NCI-H82 treated with DMSO at 0.1 percent for 48 hours (cell line): Measurements from ENCODE around the gene C9orf57.
"Not testable (repeated sequence)": the region's sequence is repeated elsewhere in the genome, so short reads cannot be mapped to it uniquely, and the experiment has no call there.

ENCODE experiments used
- DNase-seq: peaks from one replicate; lab custom pipeline; 2025; ENCODE audit not compliant: unreplicated experiment; lab: John Stamatoyannopoulos, UW

The C9orf57 gene

GRCh38 chr9:72060513-72060912 lies at the start of gene C9orf57:
C9orf57 (minus strand) TSS chr9:72060613; CDS start chr9:72059331, 1,282 bp downstream.
- DNase-seq: no peak

- no peak for DNase-seq
Observed at GRCh38 chr9:72102520-72102919, 42.1 kb upstream of the C9orf57 start.

- DNase-seq: not testable (repeated sequence)
Observed at GRCh38 chr9:72095520-72095919, 35.1 kb upstream of the C9orf57 start.

GRCh38 chr9:72092820-72093219 lies 32.4 kb upstream of the C9orf57 start:
- DNase-seq: no peak

GRCh38 chr9:72089451-72090130 lies 29.2 kb upstream of the C9orf57 start:
- DNase-seq: no peak

- no peak for DNase-seq
Observed at GRCh38 chr9:72082536-72082935, 22.1 kb upstream of the C9orf57 start.

- DNase-seq: not testable (repeated sequence)
Observed at GRCh38 chr9:72074666-72075065, 14.3 kb upstream of the C9orf57 start.

- no peak for DNase-seq
Observed at GRCh38 chr9:72065076-72065475, 4.7 kb upstream of the C9orf57 start.

- no peak for DNase-seq
Observed at GRCh38 chr9:72052122-72052521, 8.3 kb downstream of the C9orf57 start.

GRCh38 chr9:72048850-72049249 lies 11.6 kb downstream of the C9orf57 start:
- DNase-seq: no peak

- no peak for DNase-seq
Observed at GRCh38 chr9:72046630-72047456, 13.6 kb downstream of the C9orf57 start.

GRCh38 chr9:72044095-72044494 lies 16.3 kb downstream of the C9orf57 start:
- no peak for DNase-seq

GRCh38 chr9:72043576-72043975 lies 16.8 kb downstream of the C9orf57 start:
- no peak for DNase-seq

GRCh38 chr9:72042928-72043327 lies 17.5 kb downstream of the C9orf57 start:
- DNase-seq: no peak

GRCh38 chr9:72041775-72042194 lies 18.6 kb downstream of the C9orf57 start:
- no peak for DNase-seq

GRCh38 chr9:72041369-72041768 lies 19.0 kb downstream of the C9orf57 start:
- no peak for DNase-seq

GRCh38 chr9:72039532-72039931 lies 20.9 kb downstream of the C9orf57 start:
- DNase-seq: no peak

GRCh38 chr9:72038890-72039410 lies 21.5 kb downstream of the C9orf57 start:
- peak; percentile 40 for DNase-seq

GRCh38 chr9:72038408-72038807 lies 22.0 kb downstream of the C9orf57 start:
- DNase-seq: no peak

- DNase-seq: no peak
Observed at GRCh38 chr9:72037571-72037970, 22.8 kb downstream of the C9orf57 start.

- DNase-seq: no peak
Observed at GRCh38 chr9:72030767-72031166, 29.6 kb downstream of the C9orf57 start.

- no peak for DNase-seq
Observed at GRCh38 chr9:72029986-72030385, 30.4 kb downstream of the C9orf57 start.
